ENCODE data around the gene CCDC177. TPM values are rescaled to one million over a fixed set of nuclear protein-coding genes. Genes with fewer than 3 reads are reported as not detected.

Gene CCDC177
- total and polyA plus RNA-seq, 2 of the 8 experiments (the other 6 are each of a cell fraction or from before 2014, with no cell fraction given), result 0.62 to 2.8 TPM

- no peak overlapping the region for H2BK15ac ChIP-seq (ENCODE audit: low read length)
- H3K18ac ChIP-seq (ENCODE audit: extremely low read depth, low read length), result no peak overlapping the region
- CTCF ChIA-PET (ENCODE audit: partially characterized antibody), result interaction anchor here (0.8 to 2.0 kb wide), 3 partner anchors 9 to 46 kb away, joined by 3 to 11 read pairs (median 6); partner anchors contain the start of gene CCDC177
- POLR2A ChIA-PET (ENCODE audit: partially characterized antibody), result interaction anchor here (1.3 to 1.6 kb wide), 2 partner anchors 9 to 44 kb away, joined by 3 to 4 read pairs; no protein-coding TSS in a partner anchor
- H2BK120ac ChIP-seq (replicated peaks; ENCODE audit: low read depth, low read length), result no peak overlapping the region
- no peaks in the 10 kb centered on the region for H3K27me3 ChIP-seq (replicated peaks in 1 of 4; ENCODE audit: control insufficient read depth in 3 of 4, extremely low read depth in 1 of 4, insufficient read depth in 3 of 4, low read length in 3 of 4)
- H4K8ac ChIP-seq (ENCODE audit: extremely low read depth, insufficient read depth, low read length), result no peak overlapping the region; the same call in 1 of the 2 replicates
- H4K20me1 ChIP-seq (replicated peaks in 1 of 2; ENCODE audit: control insufficient read depth in 1 of 2, insufficient read depth in 2 of 2, low read length in 2 of 2), result no peaks in the 10 kb centered on the region
- H3K14ac ChIP-seq (ENCODE audit: insufficient read length), result no peak overlapping the region
- no peak overlapping the region for H3K23ac ChIP-seq (ENCODE audit: insufficient read length)
- no peak overlapping the region for H3K4ac ChIP-seq (replicated peaks; ENCODE audit: insufficient read length, low read depth, low read length)
- H2AFZ ChIP-seq (ENCODE audit: low read length), result no peak overlapping the region
- H3K4me3 ChIP-seq (ENCODE audit: extremely low read depth in 1 of 4, insufficient read depth in 2 of 4, low read depth in 3 of 4, low read length in 4 of 4), result no peak overlapping the region
- no peak for FAIRE-seq
- no peak overlapping the region for H3K4me2 ChIP-seq (ENCODE audit: insufficient read depth in 1 of 2, low read depth in 2 of 2, low read length in 2 of 2)
- no peak overlapping the region for H2AK5ac ChIP-seq (ENCODE audit: low read depth, low read length)
- no peak overlapping the region for H2BK20ac ChIP-seq (ENCODE audit: low read length)
- no peak overlapping the region for H4K91ac ChIP-seq (replicated peaks; ENCODE audit: insufficient read length, low read length)
- H3K27ac ChIP-seq (ENCODE audit: low read depth, low read length), result no peak overlapping the region
- no peak for TF ChIP-seq ASH2L (IDR thresholded peaks at IDR 0.05; ENCODE audit: low read length)
- TF ChIP-seq CREB1 (IDR thresholded peaks at IDR 0.05), result no peak
- TF ChIP-seq HDAC2 (IDR thresholded peaks at IDR 0.05; ENCODE audit: borderline replicate concordance in 1 of 2, low read depth in 2 of 2, low read length in 2 of 2), result no peak
- H3K4me1 ChIP-seq (replicated peaks in 1 of 4; ENCODE audit: control insufficient read depth in 3 of 4, insufficient read depth in 4 of 4, low read length in 3 of 4), result no peaks in the 10 kb centered on the region
- H3K56ac ChIP-seq (replicated peaks; ENCODE audit: insufficient read length, low read depth, low read length), result no peak overlapping the region
- H2BK12ac ChIP-seq (ENCODE audit: low read depth, low read length), result no peak overlapping the region
- no peaks in the 10 kb centered on the region for H3K79me2 ChIP-seq (ENCODE audit: control insufficient read depth in 1 of 2, insufficient read depth in 2 of 2, low read length in 2 of 2)
- no peaks in the 10 kb centered on the region for H3K79me1 ChIP-seq (ENCODE audit: low read depth, low read length)
- H3K9ac ChIP-seq (replicated peaks in 1 of 4; ENCODE audit: extremely low read depth in 1 of 4, low read depth in 3 of 4, low read length in 3 of 4), result no peak overlapping the region
- no peaks in the 10 kb centered on the region for H3K23me2 ChIP-seq (ENCODE audit: low read depth, low read length)
- 78% methylated on average over 7 of the region's 9 CpGs; no CpG with 5 or more reads in 1 of the 2 experiments for WGBS, 2 experiments (ENCODE audit: extremely low coverage in 1 of 2, insufficient coverage in 1 of 2, insufficient read length in 1 of 2, insufficient replicate concordance in 2 of 2, low coverage in 1 of 2, low lambda C conversion rate in 2 of 2, missing lambda C conversion rate in 1 of 2)
- H3K9me3 ChIP-seq (ENCODE audit: insufficient read depth in 2 of 2, low read depth in 1 of 2, low read length in 1 of 2), result no peaks in the 10 kb centered on the region
- H2BK5ac ChIP-seq (ENCODE audit: low read depth, low read length), result no peak overlapping the region
- no peak overlapping the region for H4K5ac ChIP-seq (ENCODE audit: insufficient read length, low read depth, low read length)
- H3K36me3 ChIP-seq (ENCODE audit: control insufficient read depth in 2 of 4, insufficient read depth in 4 of 4, low read length in 3 of 4), result no peaks in the 10 kb centered on the region
- DNase-seq (ENCODE audit: low read depth in 1 of 2, low spot score in 2 of 2), result no peak
Measured at GRCh38 chr14:69528143-69528542, 46.5 kb downstream of the CCDC177 start.
